ENCODE measurements around the gene INSC. TPM values are rescaled to one million over a fixed set of nuclear protein-coding genes. Genes with fewer than 3 reads are reported as not detected.

Gene INSC
- total and polyA plus RNA-seq, 2 donors = 0.68 to 3.0 TPM

DNA sequence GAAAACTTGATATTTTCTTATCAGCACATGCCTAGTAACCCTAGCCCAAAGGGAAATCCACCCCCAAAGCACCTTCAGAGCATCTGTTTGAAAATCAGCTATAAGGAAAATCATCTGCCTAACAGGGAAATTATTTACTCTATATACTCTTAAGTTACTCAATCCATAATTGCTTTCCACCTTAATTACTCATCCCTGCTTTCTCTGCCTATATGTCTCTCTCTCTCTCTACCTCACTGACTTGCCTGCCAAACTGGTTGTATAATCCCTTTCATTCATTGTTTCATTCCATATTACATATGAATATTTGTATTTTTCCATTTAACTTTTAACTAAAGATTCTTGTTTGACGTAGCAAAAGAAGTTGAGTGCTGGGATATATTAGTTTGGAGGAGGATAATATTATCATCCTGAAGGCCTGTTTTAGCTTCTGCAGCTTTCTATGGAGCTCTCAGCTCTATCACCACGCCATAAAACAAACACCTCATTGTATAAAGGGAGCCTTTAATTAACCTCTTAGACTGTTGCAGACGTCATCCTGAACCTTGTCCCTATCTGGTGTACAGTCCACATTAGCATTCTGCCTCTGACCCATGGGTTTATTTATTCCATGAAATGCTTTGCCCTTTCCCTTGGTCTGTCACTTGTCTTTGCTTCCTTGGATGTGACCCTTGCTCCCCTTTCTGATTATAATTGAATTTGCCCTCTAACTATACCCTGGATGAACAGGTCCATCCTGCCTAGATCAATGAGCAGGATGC lies 98.9 kb downstream of the INSC start:
- 60% methylated on average over 3 of the region's 3 CpGs for WGBS
- H3K4me1 ChIP-seq (ENCODE audit: insufficient read depth) = no peaks in the 10 kb centered on the region
- no peak overlapping the region for H3K4me3 ChIP-seq (ENCODE audit: low read depth, low read length)
- no peak overlapping the region for H3K27ac ChIP-seq (ENCODE audit: low read depth)
- H3K36me3 ChIP-seq (ENCODE audit: insufficient read depth) = no peaks in the 10 kb centered on the region
- no peak for DNase-seq (ENCODE audit: extremely low spot score)

DNA sequence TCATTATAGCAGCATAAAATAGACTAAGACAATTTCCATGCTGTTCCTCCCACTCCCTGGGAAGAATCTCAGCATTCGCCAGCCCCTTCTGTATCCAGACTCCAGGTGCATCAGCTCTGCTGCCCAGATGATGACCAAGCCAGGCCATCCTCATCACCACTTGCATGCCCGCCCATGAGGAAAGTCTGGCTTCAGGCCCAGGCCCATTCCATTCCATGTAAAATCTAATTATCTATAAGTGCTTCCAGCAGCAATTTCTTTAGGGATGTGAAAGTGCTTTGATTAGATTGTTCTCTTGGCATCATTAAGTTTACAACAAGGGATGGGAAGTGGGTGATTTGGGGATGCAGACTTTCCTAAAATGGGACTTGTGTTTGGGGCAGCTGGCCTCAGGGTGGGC lies 100.3 kb downstream of the INSC start:
- DNase-seq (ENCODE audit: extremely low spot score) = no peak

DNA sequence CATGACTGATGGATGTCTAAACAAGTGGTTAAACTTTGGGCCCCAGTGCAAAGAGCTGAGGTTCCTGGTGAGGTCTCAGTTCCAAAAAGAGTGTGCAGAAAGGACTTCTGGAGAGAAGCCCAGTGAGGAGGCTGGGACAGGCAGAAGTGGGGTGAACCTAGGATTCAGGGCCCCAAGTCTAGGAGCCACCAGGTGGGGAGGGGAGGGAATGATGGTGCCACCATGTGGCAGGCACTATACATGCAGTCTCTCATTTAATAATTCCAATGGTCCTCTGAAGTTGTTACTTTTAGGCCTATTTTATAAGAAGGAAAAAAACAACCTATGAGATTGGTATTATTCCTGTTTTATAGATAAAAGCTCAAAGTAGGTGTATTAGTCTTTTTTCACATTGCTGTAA lies 102.0 kb downstream of the INSC start:
- Histone ChIP-seq H3K36me3 (ENCODE audit: insufficient read depth) (no peaks in the 10 kb centered on the region), H3K4me3 (ENCODE audit: low read depth, low read length) (no peak overlapping the region)

More for the DNA sequence above, 100.3 kb downstream of the INSC start:
- no peaks in the 10 kb centered on the region for H3K36me3 ChIP-seq (ENCODE audit: insufficient read depth)
- H3K27ac ChIP-seq (ENCODE audit: low read depth) = no peak overlapping the region
- H3K4me1 ChIP-seq (ENCODE audit: insufficient read depth) = no peaks in the 10 kb centered on the region
- 88% methylated on average over 2 of the region's 2 CpGs for WGBS
- no peak overlapping the region for H3K4me3 ChIP-seq (ENCODE audit: low read depth, low read length)

DNA sequence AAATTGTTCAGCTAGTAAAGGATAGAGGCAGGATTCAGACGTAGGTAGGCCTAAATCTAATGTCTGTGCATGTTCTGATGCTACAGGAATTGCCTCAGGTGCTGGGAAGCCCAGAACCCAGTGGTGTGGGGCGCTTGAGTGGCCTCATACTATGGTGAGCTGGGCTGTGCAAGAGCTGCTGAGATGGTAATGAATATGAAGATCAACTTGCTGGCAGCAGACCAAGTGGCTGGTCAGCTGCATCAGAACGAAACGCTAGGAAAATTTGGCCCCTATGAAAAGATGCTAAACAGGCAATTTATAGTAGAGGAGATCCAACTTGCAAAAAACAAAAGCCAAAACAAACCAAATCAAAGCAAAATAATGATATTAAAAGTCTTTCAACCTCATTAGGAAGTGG lies 102.7 kb downstream of the INSC start:
- Histone ChIP-seq H3K4me3 (ENCODE audit: low read depth, low read length) (no peak overlapping the region), H3K36me3 (ENCODE audit: insufficient read depth) (no peaks in the 10 kb centered on the region), H3K27ac (ENCODE audit: low read depth) (no peak overlapping the region), H3K4me1 (ENCODE audit: insufficient read depth) (no peaks in the 10 kb centered on the region)
- DNase-seq (ENCODE audit: extremely low spot score) = no peak
- WGBS = 71% methylated on average over 4 of the region's 4 CpGs

More for the DNA sequence above, 102.0 kb downstream of the INSC start:
- no peak overlapping the region for H3K27ac ChIP-seq (ENCODE audit: low read depth)
- no peaks in the 10 kb centered on the region for H3K4me1 ChIP-seq (ENCODE audit: insufficient read depth)
- no peak for DNase-seq (ENCODE audit: extremely low spot score)

DNA sequence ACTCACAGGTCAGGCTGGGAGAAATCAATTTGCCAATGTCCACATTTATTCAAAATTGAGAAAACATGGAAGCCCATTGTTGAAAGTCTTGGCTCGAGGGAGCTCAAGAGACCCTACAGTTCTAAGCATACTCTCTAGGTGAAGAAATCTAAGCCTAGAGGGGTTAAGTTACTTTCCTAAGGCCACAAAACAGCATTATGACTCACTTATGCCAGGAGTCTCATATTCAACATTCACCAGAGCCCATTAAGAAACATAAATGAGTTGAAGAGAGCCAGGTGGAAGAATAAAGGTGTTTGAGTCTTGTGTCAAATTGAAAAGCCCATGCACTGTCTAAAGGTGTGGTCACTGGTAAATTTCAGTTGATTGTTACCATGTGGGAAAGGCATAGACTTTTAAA lies 108.1 kb downstream of the INSC start:
- Histone ChIP-seq H3K4me1 (ENCODE audit: insufficient read depth) (no peaks in the 10 kb centered on the region), H3K36me3 (ENCODE audit: insufficient read depth) (no peaks in the 10 kb centered on the region), H3K27ac (ENCODE audit: low read depth) (no peak overlapping the region), H3K4me3 (ENCODE audit: low read depth, low read length) (no peak overlapping the region)
- DNase-seq (ENCODE audit: extremely low spot score) = no peak
- WGBS = 88% methylated on average over 1 of the region's 1 CpG

DNA sequence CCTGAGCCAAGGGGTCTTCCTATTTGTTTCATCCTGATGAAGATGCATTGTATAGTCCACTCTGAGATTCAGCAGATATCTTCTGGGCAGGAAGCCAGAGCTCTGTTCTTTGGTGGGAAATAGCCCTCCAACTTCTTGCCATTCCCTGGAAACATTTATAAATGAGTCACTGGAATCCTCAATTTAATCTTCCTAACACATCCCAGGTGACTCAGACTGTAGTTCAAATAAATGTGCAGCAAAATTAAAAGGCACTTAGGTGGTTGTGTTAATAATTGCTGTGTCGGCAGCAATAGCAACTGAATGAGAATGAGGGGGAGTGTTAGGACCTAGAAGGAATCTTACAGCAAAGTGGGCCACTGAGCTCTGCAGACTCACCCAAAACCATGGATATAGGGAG lies 108.6 kb downstream of the INSC start:
- 67% methylated on average over 1 of the region's 1 CpG for WGBS
- no peak overlapping the region for H3K27ac ChIP-seq (ENCODE audit: low read depth)
- H3K4me1 ChIP-seq (ENCODE audit: insufficient read depth) = no peaks in the 10 kb centered on the region
- no peaks in the 10 kb centered on the region for H3K36me3 ChIP-seq (ENCODE audit: insufficient read depth)
- no peak for DNase-seq (ENCODE audit: extremely low spot score)
- no peak overlapping the region for H3K4me3 ChIP-seq (ENCODE audit: low read depth, low read length)

DNA sequence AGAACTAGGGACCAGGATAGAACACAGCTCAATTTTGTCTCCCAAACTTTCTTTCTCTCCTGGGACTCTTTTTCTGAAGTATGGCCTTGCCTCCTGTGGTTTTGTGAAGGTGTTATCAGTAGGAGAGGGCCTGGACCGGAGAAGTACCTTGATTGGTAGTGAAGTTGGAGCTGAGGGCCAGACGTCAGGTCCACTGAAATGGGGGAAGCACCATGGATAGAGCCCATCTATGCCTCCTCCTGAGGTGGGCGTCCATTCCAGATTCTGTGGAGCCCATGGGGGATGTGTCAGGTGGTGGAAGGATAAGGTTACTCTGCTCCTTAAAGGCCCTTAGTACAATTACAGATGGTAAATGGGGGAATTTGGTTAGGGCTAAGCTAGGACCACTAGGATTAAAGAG lies 109.7 kb downstream of the INSC start:
- 76% methylated on average over 3 of the region's 3 CpGs for WGBS
- DNase-seq (ENCODE audit: extremely low spot score) = no peak
- Histone ChIP-seq H3K4me1 (ENCODE audit: insufficient read depth) (no peaks in the 10 kb centered on the region), H3K4me3 (ENCODE audit: low read depth, low read length) (no peak overlapping the region), H3K36me3 (ENCODE audit: insufficient read depth) (no peaks in the 10 kb centered on the region), H3K27ac (ENCODE audit: low read depth) (no peak overlapping the region)

DNA sequence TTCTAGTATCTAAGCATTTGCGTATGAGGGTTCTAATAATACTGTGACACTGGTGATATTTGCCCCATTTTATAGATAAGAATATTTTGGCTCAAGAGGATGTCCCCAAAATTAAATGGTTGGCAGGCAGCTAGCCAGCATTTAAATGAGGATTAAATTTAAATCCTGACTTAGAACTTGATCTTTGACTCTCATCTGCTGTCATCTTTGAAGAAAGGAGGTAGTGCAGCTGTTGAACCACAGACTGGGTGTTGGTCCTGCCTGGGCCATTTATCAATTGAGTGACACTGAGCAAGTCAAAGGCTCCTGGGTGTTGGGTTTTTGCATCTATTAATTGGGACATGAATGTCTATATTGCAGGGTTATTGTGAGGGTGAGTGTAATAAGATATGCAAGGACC lies 112.3 kb downstream of the INSC start:
- H3K36me3 ChIP-seq (ENCODE audit: insufficient read depth) = no peaks in the 10 kb centered on the region
- no peaks in the 10 kb centered on the region for H3K4me1 ChIP-seq (ENCODE audit: insufficient read depth)
- WGBS = 87% methylated on average over 1 of the region's 1 CpG
- H3K4me3 ChIP-seq (ENCODE audit: low read depth, low read length) = no peak overlapping the region
- DNase-seq (ENCODE audit: extremely low spot score) = no peak
- H3K27ac ChIP-seq (ENCODE audit: low read depth) = no peak overlapping the region

DNA sequence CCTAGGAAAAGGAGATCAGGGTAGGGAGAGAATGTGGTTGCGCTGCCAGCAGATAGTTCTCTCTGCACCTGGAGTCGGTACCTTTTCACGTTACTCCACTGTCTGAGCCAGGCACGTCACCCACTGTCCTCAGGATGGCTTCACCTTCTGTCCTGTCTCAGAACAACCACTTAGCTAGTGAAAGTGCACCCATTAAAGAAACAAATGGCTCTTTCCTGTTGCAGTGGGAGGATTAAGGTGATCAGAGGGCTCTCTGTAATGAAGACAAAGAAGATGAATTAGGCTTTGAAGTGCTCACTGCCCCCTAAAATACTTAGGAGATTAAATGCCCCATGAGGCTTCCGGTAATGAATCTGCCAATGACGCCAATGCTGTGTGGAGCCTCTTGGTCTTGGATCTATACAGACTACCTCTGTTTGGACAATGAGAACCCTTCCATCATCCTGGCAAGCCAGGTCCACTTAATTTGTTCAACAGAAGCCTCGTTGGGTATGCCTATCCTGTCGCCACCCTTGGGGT lies 113.7 kb downstream of the INSC start:
- DNase-seq (ENCODE audit: extremely low spot score) = no peak
- Histone ChIP-seq H3K4me1 (ENCODE audit: insufficient read depth) (no peaks in the 10 kb centered on the region), H3K36me3 (ENCODE audit: insufficient read depth) (no peaks in the 10 kb centered on the region), H3K4me3 (ENCODE audit: low read depth, low read length) (no peak overlapping the region), H3K27ac (ENCODE audit: low read depth) (no peak overlapping the region)
- 79% methylated on average over 8 of the region's 8 CpGs for WGBS

DNA sequence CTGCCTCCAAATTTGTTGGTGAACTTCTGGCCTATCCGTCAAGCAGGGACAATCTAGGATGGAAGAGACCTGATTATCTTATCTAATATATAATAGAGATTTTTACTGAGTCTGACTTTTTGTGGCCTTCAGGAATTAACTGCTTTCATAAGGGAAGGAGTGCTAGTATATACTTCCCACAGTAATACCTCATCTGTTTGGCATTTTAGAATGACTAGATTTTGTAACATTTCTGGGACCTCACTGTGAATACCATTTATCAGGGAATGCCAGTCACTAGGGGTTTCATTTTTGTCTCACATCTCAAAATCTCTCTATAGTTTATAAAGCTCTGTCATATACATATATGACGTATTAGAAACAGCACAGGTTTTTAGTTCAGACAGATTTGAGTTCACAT lies 114.3 kb downstream of the INSC start:
- Histone ChIP-seq H3K27ac (ENCODE audit: low read depth) (no peak overlapping the region), H3K4me3 (ENCODE audit: low read depth, low read length) (no peak overlapping the region), H3K36me3 (ENCODE audit: insufficient read depth) (no peaks in the 10 kb centered on the region), H3K4me1 (ENCODE audit: insufficient read depth) (no peaks in the 10 kb centered on the region)
- no peak for DNase-seq (ENCODE audit: extremely low spot score)
- WGBS = 58% methylated on average over 2 of the region's 2 CpGs

DNA sequence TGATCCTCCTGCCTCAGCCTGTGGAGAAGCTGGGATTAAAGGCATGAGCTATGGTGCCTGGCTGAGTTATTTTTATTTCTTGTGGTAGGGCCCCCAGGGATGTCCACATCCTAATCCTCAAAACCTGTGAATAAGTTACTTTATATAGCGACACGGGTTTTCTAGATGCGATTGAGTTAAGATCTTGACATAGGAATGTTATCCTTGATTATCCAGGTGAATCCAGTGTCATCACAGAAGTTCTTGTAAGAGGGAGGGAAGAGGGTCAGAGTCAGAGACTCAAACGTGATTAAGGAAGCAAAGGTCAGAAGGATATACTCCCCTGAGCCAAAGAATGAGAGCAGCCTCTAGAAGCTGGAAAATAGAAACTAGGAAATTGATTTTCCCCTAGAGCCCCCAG lies 117.8 kb downstream of the INSC start:
- WGBS = 78% methylated on average over 4 of the region's 4 CpGs
- no peaks in the 10 kb centered on the region for H3K4me1 ChIP-seq (ENCODE audit: insufficient read depth)
- H3K36me3 ChIP-seq (ENCODE audit: insufficient read depth) = no peaks in the 10 kb centered on the region
- H3K4me3 ChIP-seq (ENCODE audit: low read depth, low read length) = no peak overlapping the region
- no peak overlapping the region for H3K27ac ChIP-seq (ENCODE audit: low read depth)
- DNase-seq (ENCODE audit: extremely low spot score) = no peak

DNA sequence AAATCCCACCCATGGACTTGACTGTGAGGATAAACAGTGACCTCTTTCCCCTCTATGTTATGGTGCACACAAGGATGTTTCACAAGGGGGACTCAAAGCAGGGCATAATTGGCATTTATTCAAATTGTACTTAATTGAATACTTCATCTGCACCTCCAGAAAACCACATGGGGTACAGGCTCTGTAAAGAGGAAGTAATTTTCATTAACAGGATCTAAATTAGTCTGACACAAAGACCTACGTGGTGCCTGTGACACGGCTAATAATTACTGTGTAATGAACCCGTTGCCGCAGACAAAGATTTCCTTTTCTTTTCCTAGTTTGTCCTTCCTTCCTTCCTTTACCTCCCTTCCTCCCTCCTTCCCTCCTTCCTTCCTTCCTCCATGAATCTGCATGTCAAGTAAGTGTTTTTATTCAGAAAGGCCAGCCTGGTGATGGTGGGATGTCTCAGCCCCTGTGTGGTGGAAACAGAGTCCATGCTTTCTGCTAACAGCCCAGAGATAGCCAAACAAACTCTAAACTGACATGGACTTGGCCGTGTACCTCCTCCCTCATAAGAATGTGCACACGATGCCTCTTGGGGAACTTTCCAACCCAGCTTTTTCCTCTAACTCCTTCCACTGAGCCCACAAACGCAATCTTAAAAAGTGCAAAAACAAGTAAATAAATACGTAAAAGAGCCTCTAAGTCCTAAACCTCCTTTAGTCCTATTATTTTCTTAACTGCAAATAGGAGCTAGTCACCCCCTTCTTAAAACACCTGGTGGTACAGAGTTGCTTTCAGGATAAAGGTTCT lies 118.8 kb downstream of the INSC start:
- WGBS = 50% methylated on average over 8 of the region's 8 CpGs
- no peak for DNase-seq (ENCODE audit: extremely low spot score)
- H3K27ac ChIP-seq (ENCODE audit: low read depth) = no peak overlapping the region

DNA sequence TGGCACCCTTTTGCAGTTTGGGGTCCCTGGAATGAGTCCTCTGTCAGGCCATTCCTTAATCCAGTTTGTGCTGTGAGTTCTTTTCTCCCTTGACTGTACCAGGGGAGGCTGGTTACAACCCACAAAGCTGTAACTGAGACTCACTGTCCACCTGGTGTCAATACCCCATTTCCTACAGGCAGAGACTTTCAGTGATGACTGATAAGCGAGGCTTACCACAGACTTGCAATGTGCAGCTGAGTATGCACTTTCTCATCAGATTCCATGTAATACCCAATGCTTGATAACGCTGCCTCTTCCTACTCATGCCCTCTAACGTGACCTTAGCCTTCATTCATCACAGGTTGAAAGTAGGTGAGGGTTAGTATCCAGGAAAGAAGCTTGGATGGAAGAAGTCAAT lies 120.1 kb downstream of the INSC start:
- no peak for DNase-seq (ENCODE audit: extremely low spot score)
- no peaks in the 10 kb centered on the region for H3K36me3 ChIP-seq (ENCODE audit: insufficient read depth)
- H3K27ac ChIP-seq (ENCODE audit: low read depth) = no peak overlapping the region
- 82% methylated on average over 3 of the region's 3 CpGs for WGBS
- H3K4me3 ChIP-seq (ENCODE audit: low read depth, low read length) = no peak overlapping the region
- H3K4me1 ChIP-seq (ENCODE audit: insufficient read depth) = no peaks in the 10 kb centered on the region

More for the DNA sequence above, 118.8 kb downstream of the INSC start:
- Histone ChIP-seq H3K4me3 (ENCODE audit: low read depth, low read length) (no peak overlapping the region), H3K36me3 (ENCODE audit: insufficient read depth) (no peaks in the 10 kb centered on the region), H3K4me1 (ENCODE audit: insufficient read depth) (no peaks in the 10 kb centered on the region)

DNA sequence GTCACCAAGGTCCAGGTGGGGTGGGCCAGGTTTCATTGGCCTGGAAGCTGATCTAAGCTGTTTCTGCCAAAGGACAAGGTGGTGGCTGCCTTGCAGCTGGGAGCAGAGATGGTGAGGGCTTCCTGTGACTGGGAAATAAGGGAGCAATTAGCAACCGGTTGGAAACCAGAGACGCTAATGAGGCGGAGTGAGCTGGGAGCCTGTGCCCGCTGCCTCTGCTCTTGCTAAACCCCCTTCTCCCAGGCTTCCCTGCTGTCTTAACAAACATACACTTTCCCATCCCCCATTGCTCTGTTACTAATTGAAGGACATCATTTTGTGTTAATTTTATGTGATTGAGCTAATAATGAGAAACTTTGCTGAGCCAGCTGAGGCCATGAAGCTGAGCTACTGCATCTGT lies 121.8 kb downstream of the INSC start:
- no peak overlapping the region for H3K27ac ChIP-seq (ENCODE audit: low read depth)
- no peak for DNase-seq (ENCODE audit: extremely low spot score)
- WGBS = 51% methylated on average over 4 of the region's 4 CpGs
- H3K4me1 ChIP-seq (ENCODE audit: insufficient read depth) = no peaks in the 10 kb centered on the region
- H3K4me3 ChIP-seq (ENCODE audit: low read depth, low read length) = no peak overlapping the region
- no peaks in the 10 kb centered on the region for H3K36me3 ChIP-seq (ENCODE audit: insufficient read depth)
